ENCODE measurements around the gene P2RX6. TPM values are rescaled to one million over a fixed set of nuclear protein-coding genes. Genes with fewer than 3 reads are reported as not detected.

P2RX6 gene
- total and polyA plus RNA-seq, 9 of the 15 experiments (the other 6 are each of a cell fraction or from before 2014, with no cell fraction given) = 0.01 to 3.9 (median 1.5) TPM; not detected in 1

DNA sequence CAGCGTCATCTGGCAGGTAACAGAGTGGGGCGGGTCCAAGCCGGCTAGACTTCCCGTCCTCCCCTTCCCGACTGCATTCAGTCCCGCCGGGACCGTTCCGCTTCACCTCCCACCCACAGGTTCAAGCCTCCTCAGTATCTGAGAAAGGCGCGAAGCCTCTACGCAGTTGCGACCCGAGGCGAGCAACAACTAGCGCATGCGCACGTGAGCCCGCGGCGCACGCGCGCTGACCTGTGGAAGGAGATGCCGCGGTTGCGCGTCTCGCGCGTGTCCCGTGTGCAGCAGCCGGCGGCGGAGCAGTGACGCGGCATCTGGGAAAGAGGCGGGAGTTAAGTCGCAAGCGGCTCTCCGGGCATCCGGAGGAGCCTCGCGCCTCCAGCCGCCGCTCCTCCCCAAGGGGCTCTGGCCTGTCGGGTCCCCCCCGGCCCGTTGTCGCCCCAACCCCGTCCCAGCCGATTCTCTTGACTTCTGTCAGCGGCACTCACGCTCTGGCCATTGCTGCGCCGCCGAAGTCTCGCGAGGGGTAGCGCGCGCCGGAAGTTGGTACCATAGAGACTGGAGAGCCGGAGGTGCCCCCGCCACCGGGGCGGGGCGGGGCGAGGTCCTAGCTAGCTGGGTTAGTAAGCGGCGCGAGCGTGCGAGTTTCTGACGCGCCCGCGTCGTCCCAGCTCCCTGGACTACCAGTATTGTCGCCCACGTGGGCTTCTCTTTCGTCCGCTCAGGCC is 13.2 kb upstream of the P2RX6 start, which contains the start of gene THAP7 (continued):
- TF ChIP-seq RFX5 (IDR thresholded peaks at IDR 0.05; ENCODE audit: low read depth, low read length) = peak; percentile 55
- TF ChIP-seq ZNF586 (CRISPR knock-in tag; conservative IDR thresholded peaks at IDR 0.05) = peak; percentile 23; the same call in 1 of the 2 replicates
- peak; percentile 90; the same call in 1 of the 2 replicates for TF ChIP-seq ZNF133 (CRISPR knock-in tag; IDR thresholded peaks at IDR 0.05)
- TF ChIP-seq, protein P1, sequence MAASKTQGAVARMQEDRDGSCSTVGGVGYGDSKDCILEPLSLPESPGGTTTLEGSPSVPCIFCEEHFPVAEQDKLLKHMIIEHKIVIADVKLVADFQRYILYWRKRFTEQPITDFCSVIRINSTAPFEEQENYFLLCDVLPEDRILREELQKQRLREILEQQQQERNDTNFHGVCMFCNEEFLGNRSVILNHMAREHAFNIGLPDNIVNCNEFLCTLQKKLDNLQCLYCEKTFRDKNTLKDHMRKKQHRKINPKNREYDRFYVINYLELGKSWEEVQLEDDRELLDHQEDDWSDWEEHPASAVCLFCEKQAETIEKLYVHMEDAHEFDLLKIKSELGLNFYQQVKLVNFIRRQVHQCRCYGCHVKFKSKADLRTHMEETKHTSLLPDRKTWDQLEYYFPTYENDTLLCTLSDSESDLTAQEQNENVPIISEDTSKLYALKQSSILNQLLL (CRISPR knock-in tag; IDR thresholded peaks at IDR 0.05; ENCODE audit: borderline replicate concordance) = peak; percentile 85
- TF ChIP-seq ZNF79 (CRISPR knock-in tag; IDR thresholded peaks at IDR 0.05; ENCODE audit: low read depth) = peak; percentile 36
- peak; percentile 97 for TF ChIP-seq MXI1 (IDR thresholded peaks at IDR 0.05; ENCODE audit: low read depth, low read length)
- TF ChIP-seq, protein P2, sequence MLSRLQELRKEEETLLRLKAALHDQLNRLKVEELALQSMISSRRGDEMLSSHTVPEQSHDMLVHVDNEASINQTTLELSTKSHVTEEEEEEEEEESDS (CRISPR knock-in tag; IDR thresholded peaks at IDR 0.05) = no peak
- TF ChIP-seq ZNF764 (CRISPR knock-in tag; IDR thresholded peaks at IDR 0.05; ENCODE audit: low read depth) = peak; percentile 80
- peak; percentile 30; the same call in 1 of the 2 replicates for TF ChIP-seq ZFP30 (CRISPR knock-in tag; IDR thresholded peaks at IDR 0.05; ENCODE audit: borderline replicate concordance)
- TF ChIP-seq, protein P3, sequence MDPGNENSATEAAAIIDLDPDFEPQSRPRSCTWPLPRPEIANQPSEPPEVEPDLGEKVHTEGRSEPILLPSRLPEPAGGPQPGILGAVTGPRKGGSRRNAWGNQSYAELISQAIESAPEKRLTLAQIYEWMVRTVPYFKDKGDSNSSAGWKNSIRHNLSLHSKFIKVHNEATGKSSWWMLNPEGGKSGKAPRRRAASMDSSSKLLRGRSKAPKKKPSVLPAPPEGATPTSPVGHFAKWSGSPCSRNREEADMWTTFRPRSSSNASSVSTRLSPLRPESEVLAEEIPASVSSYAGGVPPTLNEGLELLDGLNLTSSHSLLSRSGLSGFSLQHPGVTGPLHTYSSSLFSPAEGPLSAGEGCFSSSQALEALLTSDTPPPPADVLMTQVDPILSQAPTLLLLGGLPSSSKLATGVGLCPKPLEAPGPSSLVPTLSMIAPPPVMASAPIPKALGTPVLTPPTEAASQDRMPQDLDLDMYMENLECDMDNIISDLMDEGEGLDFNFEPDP (CRISPR knock-in tag; IDR thresholded peaks at IDR 0.05) = peak; percentile 78
- peak; percentile 92 for TF ChIP-seq ZNF583 (CRISPR knock-in tag; IDR thresholded peaks at IDR 0.05)
- peak; percentile 94 for TF ChIP-seq MTF1 (CRISPR knock-in tag; IDR thresholded peaks at IDR 0.05; ENCODE audit: borderline replicate concordance)
- peak; percentile 100 for TF ChIP-seq CXXC5 (CRISPR knock-in tag; IDR thresholded peaks at IDR 0.05)
- no peak for TF ChIP-seq MTA1 (IDR thresholded peaks at IDR 0.05; ENCODE audit: borderline replicate concordance)
- peak; percentile 14 for TF ChIP-seq PHTF2 (CRISPR knock-in tag; IDR thresholded peaks at IDR 0.05)
- TF ChIP-seq OTX1 (CRISPR knock-in tag; IDR thresholded peaks at IDR 0.05) = peak; percentile 95
- TF ChIP-seq JUN (IDR thresholded peaks at IDR 0.05; ENCODE audit: borderline replicate concordance, low read depth, low read length) = peak; percentile 89
- no peak for TF ChIP-seq JUN (CRISPR knock-in tag; IDR thresholded peaks at IDR 0.05; ENCODE audit: borderline replicate concordance)

All from K562 (cell line).